Activated CD4-positive, alpha-beta T cell treated with anti-CD3 and anti-CD28 coated beads for 36 hours (primary cell): ENCODE measurements around the gene BRD2. TPM values are rescaled to one million over a fixed set of nuclear protein-coding genes. Genes with fewer than 3 reads are reported as not detected.

Source experiments
- ATAC-seq: fragments of 200-7000 bp; cut with Tn5 transposase; one replicate; pipeline ENCODE4 v1.10.0; 2021; ENCODE audit warnings: mild to moderate bottlenecking, moderate library complexity
- CTCF ChIA-PET: fragments of 350-600 bp; sonication (Branson Sonifier 250); formaldehyde crosslinking; loops from one replicate; lab custom pipeline; 2021; ENCODE audit warnings: antibody characterized with exemption; lab: Charles Lee
- POLR2A ChIA-PET: fragments of 350-600 bp; sonication (Branson Sonifier 250); formaldehyde crosslinking; loops from one replicate; lab custom pipeline; 2021; ENCODE audit warnings: antibody characterized with exemption, inconsistent platforms; lab: Charles Lee
- DNase-seq: peaks from one replicate; pipeline ENCODE4 v3.0.0-alpha.2; 2020
- H3K27ac Mint-ChIP-seq: one replicate; pipeline ENCODE4 v1.8.0; 2021; ENCODE audit warnings: mixed read lengths
- H3K27me3 Mint-ChIP-seq: one replicate; pipeline ENCODE4 v1.8.0; 2021; ENCODE audit warnings: mixed read lengths
- H3K36me3 Mint-ChIP-seq: one replicate; pipeline ENCODE4 v1.8.0; 2021; ENCODE audit warnings: low read depth, mixed read lengths
- H3K4me1 Mint-ChIP-seq: one replicate; pipeline ENCODE4 v1.8.0; 2021; ENCODE audit warnings: mixed read lengths
- H3K4me3 Mint-ChIP-seq: one replicate; pipeline ENCODE4 v1.8.0; 2021; ENCODE audit warnings: mild to moderate bottlenecking, moderate library complexity, mixed read lengths
- H3K9me3 Mint-ChIP-seq: one replicate; pipeline ENCODE4 v1.8.0; 2021; ENCODE audit warnings: low read depth, mixed read lengths
- intact Hi-C, 2 experiments: fragments of 100-400 bp; cut with DNase I in 1 of 2; cut with micrococcal nuclease in 1 of 2; formaldehyde crosslinking; loops; one replicate each; pipeline versions ENCODE4 v1.14.2 to v1.15.1; 2022 to 2024; cut with DNase I, micrococcal nuclease
- total RNA-seq, 2 experiments: library from RNA; stranded (reverse); gene quantifications; one replicate each; pipeline ENCODE4 v1.2.3, GENCODE V29; 2021

Gene BRD2
- total RNA-seq, 2 experiments from 2014 or later, result 230 to 338 TPM

- DNase-seq, result peak; percentile 53
- no peaks in the 10 kb centered on the region for H3K27me3 Mint-ChIP-seq
- no peak overlapping the region for H3K27ac Mint-ChIP-seq
- no peak overlapping the region for H3K4me3 Mint-ChIP-seq
- peaks cover 23% of the 10 kb centered on the region for H3K4me1 Mint-ChIP-seq
- CTCF ChIA-PET, result interaction anchor here (0.6 to 3.7 kb wide), 33 partner anchors 11 to 1516 kb away, joined by 3 to 41 read pairs (median 4); partner anchors contain the start of genes HLA-DMA, HLA-DPA1 and HLA-DPB1
- H3K9me3 Mint-ChIP-seq, result no peaks in the 10 kb centered on the region
- no peaks in the 10 kb centered on the region for H3K36me3 Mint-ChIP-seq
- ATAC-seq, result peak; percentile 81
- POLR2A ChIA-PET, result no interaction called here
- intact Hi-C loops, result loop anchor here (1.0 to 2.0 kb wide), 6 partner anchors 67 to 234 kb away; no protein-coding TSS in a partner anchor
Measured at GRCh38 chr6:33014841-33015634, 46.6 kb downstream of the BRD2 start.

GRCh38 chr6:33015798-33016197 is 47.4 kb downstream of the BRD2 start:
- Mint-ChIP-seq H3K9me3 (no peaks in the 10 kb centered on the region), H3K4me3 (no peak overlapping the region), H3K4me1 (peaks cover 23% of the 10 kb centered on the region), H3K36me3 (no peaks in the 10 kb centered on the region), H3K27me3 (no peaks in the 10 kb centered on the region), H3K27ac (no peak overlapping the region)
- intact Hi-C loops, result loop anchor here (1.0 to 2.0 kb wide), 3 partner anchors 77 to 233 kb away; no protein-coding TSS in a partner anchor
- POLR2A ChIA-PET, result no interaction called here
- CTCF ChIA-PET, result interaction anchor here (0.6 to 3.7 kb wide), 19 partner anchors 12 to 337 kb away, joined by 3 to 41 read pairs (median 4); partner anchors contain the start of genes HLA-DMA and HLA-DPB1
- no peak for DNase-seq
- no peak for ATAC-seq

DNA sequence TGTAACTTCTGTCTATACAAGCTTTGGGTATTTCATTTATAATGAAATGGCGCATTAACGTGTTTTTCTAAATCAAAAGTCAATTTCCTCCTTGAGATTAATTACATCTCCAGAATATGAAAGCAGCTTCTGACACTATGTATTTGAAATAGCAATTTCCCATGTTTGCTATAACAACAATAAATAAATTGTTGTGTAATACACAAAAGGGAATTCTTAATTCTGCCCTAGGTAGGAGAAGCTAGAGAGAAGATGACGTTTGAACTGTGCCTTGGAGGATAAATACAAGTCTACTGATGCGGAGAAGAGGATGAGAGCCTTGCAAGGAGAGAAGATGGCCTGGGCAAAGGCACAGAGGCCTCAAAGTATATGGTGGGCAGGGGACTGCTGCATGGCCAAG is 48.6 kb downstream of the BRD2 start:
- POLR2A ChIA-PET, result no interaction called here
- no peak for DNase-seq
- no peak for ATAC-seq
- intact Hi-C loops, result no loop called here
- H3K27me3 Mint-ChIP-seq, result no peaks in the 10 kb centered on the region
- H3K36me3 Mint-ChIP-seq, result no peaks in the 10 kb centered on the region
- H3K4me3 Mint-ChIP-seq, result no peak overlapping the region
- CTCF ChIA-PET, result interaction anchor here (0.9 to 3.7 kb wide), 18 partner anchors 16 to 177 kb away, joined by 3 to 41 read pairs (median 3); partner anchors contain the start of genes HLA-DMA and HLA-DPA1
- H3K4me1 Mint-ChIP-seq, result peaks cover 23% of the 10 kb centered on the region
- no peaks in the 10 kb centered on the region for H3K9me3 Mint-ChIP-seq
- no peak overlapping the region for H3K27ac Mint-ChIP-seq

DNA sequence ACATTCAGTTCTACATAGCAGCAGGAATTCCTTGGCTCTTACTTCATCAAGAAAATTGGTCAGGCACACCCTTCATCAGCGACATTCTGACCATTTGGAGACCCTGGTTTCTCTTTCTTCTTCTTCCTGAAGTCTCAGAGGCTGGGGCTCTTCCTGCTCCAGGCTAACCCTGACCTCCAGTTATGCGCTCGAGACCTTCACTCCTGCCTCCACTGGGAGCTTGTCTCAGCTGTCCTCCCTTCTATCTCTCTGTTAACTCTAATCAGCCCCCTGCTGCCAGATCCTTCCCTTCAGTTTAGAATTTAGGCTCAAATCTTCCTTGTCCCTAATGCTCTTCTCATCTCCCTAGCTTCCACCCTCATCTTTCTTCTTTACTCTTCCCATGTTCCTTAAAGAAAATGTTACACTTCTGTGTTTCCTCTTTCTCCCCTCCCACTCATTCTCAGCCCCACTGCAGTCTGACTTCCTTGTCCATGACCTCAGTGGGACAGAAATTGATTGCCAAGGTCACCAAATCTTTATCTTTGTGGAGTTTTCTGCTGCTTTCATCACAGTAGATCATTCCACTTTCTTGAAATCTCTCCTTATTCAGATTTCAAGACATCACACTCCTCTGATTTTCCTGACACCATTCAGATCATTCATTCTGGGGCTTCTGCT is 49.4 kb downstream of the BRD2 start:
- Mint-ChIP-seq H3K4me3 (no peak overlapping the region), H3K27ac (peak overlapping the region; percentile 6), H3K27me3 (no peaks in the 10 kb centered on the region), H3K9me3 (no peaks in the 10 kb centered on the region), H3K36me3 (no peaks in the 10 kb centered on the region), H3K4me1 (peaks cover 23% of the 10 kb centered on the region)
- POLR2A ChIA-PET, result interaction anchor here (1.1 kb wide), 1 partner anchor 76 kb away, joined by 4 read pairs; no protein-coding TSS in a partner anchor
- DNase-seq (no peak), ATAC-seq (no peak)
- CTCF ChIA-PET, result interaction anchor here (0.7 to 3.7 kb wide), 21 partner anchors 17 to 231 kb away, joined by 3 to 41 read pairs (median 4); partner anchors contain the start of genes HLA-DMA and HLA-DPA1
- intact Hi-C loops, result no loop called here

GRCh38 chr6:33018418-33018817 is 50.0 kb downstream of the BRD2 start:
- peaks cover 23% of the 10 kb centered on the region for H3K4me1 Mint-ChIP-seq
- no peak for DNase-seq
- H3K36me3 Mint-ChIP-seq, result no peaks in the 10 kb centered on the region
- ATAC-seq, result no peak
- POLR2A ChIA-PET, result interaction anchor here (1.1 kb wide), 1 partner anchor 77 kb away, joined by 4 read pairs; no protein-coding TSS in a partner anchor
- no peak overlapping the region for H3K27ac Mint-ChIP-seq
- CTCF ChIA-PET, result interaction anchor here (0.7 to 2.7 kb wide), 20 partner anchors 18 to 230 kb away, joined by 3 to 12 read pairs (median 4); partner anchors contain the start of genes HLA-DMA, HLA-DPA1 and HLA-DPB1
- H3K27me3 Mint-ChIP-seq, result no peaks in the 10 kb centered on the region
- H3K9me3 Mint-ChIP-seq, result no peaks in the 10 kb centered on the region
- peak overlapping the region; percentile 55 for H3K4me3 Mint-ChIP-seq
- intact Hi-C loops, result no loop called here

DNA sequence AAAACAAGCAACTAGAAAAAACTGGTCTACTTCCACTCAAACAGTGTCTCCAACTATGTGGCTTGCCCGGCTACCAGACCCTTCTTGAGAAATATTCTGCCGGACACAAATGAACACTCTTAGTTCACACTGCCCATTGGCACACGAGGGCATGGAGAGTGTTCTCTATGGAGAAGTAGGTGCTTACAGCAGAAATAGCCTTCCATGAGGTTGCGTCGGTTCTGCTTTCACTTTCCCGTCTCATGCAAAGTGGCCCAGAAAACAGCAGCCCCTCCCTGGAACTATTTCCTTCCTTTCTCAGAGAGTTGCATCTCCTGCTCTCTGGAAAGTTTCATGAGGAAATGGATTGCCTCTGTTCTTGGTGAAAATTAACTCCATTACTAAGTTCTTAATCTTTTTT is 50.5 kb downstream of the BRD2 start:
- Mint-ChIP-seq H3K36me3 (no peaks in the 10 kb centered on the region), H3K4me3 (peak overlapping the region; percentile 55), H3K4me1 (peaks cover 23% of the 10 kb centered on the region), H3K9me3 (no peaks in the 10 kb centered on the region), H3K27ac (peak overlapping the region; percentile 68), H3K27me3 (no peaks in the 10 kb centered on the region)
- CTCF ChIA-PET, result interaction anchor here (0.7 to 2.7 kb wide), 20 partner anchors 9 to 574 kb away, joined by 3 to 12 read pairs (median 4); partner anchors contain the start of genes HLA-DOA, HLA-DPA1 and HLA-DPB1
- intact Hi-C loops, result no loop called here
- POLR2A ChIA-PET, result no interaction called here
- ATAC-seq (peak; percentile 78), DNase-seq (peak; percentile 65)

GRCh38 chr6:33019372-33019771 is 51.0 kb downstream of the BRD2 start:
- H3K4me3 Mint-ChIP-seq, result peak overlapping the region; percentile 55
- ChIA-PET POLR2A (no interaction called here), CTCF (interaction anchor here (0.6 to 2.7 kb wide), 15 partner anchors 9 to 575 kb away, joined by 3 to 12 read pairs (median 4); partner anchors contain the start of genes HLA-DOA and HLA-DPA1)
- H3K27me3 Mint-ChIP-seq, result no peaks in the 10 kb centered on the region
- ATAC-seq, result no peak
- peaks cover 23% of the 10 kb centered on the region for H3K4me1 Mint-ChIP-seq
- no peaks in the 10 kb centered on the region for H3K36me3 Mint-ChIP-seq
- peak overlapping the region; percentile 68 for H3K27ac Mint-ChIP-seq
- intact Hi-C loops, result no loop called here
- DNase-seq, result no peak
- no peaks in the 10 kb centered on the region for H3K9me3 Mint-ChIP-seq

GRCh38 chr6:33021917-33022316 is 53.5 kb downstream of the BRD2 start:
- Mint-ChIP-seq H3K36me3 (no peaks in the 10 kb centered on the region), H3K4me1 (peaks cover 21% of the 10 kb centered on the region), H3K4me3 (no peak overlapping the region), H3K27ac (no peak overlapping the region), H3K9me3 (no peaks in the 10 kb centered on the region), H3K27me3 (no peaks in the 10 kb centered on the region)
- no peak for DNase-seq
- ChIA-PET POLR2A (no interaction called here), CTCF (interaction anchor here (0.6 to 0.9 kb wide), 2 partner anchors 9 to 15 kb away, joined by 3 to 4 read pairs; no protein-coding TSS in a partner anchor)
- intact Hi-C loops, result no loop called here
- ATAC-seq, result no peak

DNA sequence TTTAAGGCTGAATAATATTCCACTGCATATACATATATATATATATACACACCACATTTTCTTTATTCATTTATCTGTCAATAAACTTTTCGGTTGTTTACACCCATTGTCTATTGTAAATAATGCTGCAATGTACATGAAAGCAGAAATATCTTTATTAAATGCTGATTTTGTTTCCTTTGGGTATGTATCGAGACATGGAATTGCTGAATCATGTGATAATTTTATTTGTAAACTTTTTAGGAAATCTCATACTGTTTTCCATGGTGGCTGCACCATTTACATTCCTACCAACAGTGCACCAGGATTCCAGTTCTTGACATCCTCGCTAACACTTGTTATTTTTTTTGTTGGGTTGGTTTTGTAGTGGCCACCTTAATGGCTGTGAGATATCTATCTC is 55.1 kb downstream of the BRD2 start:
- H3K27ac Mint-ChIP-seq, result no peak overlapping the region
- ChIA-PET POLR2A (no interaction called here), CTCF (no interaction called here)
- no peaks in the 10 kb centered on the region for H3K9me3 Mint-ChIP-seq
- intact Hi-C loops, result no loop called here
- H3K4me1 Mint-ChIP-seq, result peaks cover 15% of the 10 kb centered on the region
- ATAC-seq (no peak), DNase-seq (no peak)
- no peaks in the 10 kb centered on the region for H3K27me3 Mint-ChIP-seq
- H3K36me3 Mint-ChIP-seq, result no peaks in the 10 kb centered on the region
- H3K4me3 Mint-ChIP-seq, result no peak overlapping the region

GRCh38 chr6:33024521-33024920 is 56.1 kb downstream of the BRD2 start:
- DNase-seq (no peak), ATAC-seq (no peak)
- intact Hi-C loops, result no loop called here
- no peaks in the 10 kb centered on the region for H3K27me3 Mint-ChIP-seq
- POLR2A ChIA-PET, result interaction anchor here (0.9 kb wide), 1 partner anchor 49 kb away, joined by 3 read pairs; the partner anchor contains the start of gene HLA-DPA1
- H3K9me3 Mint-ChIP-seq, result no peaks in the 10 kb centered on the region
- no peak overlapping the region for H3K4me3 Mint-ChIP-seq
- H3K4me1 Mint-ChIP-seq, result peaks cover 12% of the 10 kb centered on the region
- no peak overlapping the region for H3K27ac Mint-ChIP-seq
- CTCF ChIA-PET, result interaction anchor here (0.6 to 2.6 kb wide), 2 partner anchors 10 to 61 kb away, joined by 3 to 8 read pairs; no protein-coding TSS in a partner anchor
- no peaks in the 10 kb centered on the region for H3K36me3 Mint-ChIP-seq
